Measurements from ENCODE around the gene LGR5.
"Not testable (repeated sequence)": the region's sequence is repeated elsewhere in the genome, so short reads cannot be mapped to it uniquely, and the experiment has no call there.

Gene LGR5

GRCh38 chr12:71460850-71461609, 21.4 kb downstream of the LGR5 start:
- Histone ChIP-seq H3K36me3 (ENCODE audit: control insufficient read depth, insufficient read depth, low read length) (no peaks in the 10 kb centered on the region), H3K9ac (ENCODE audit: low read length) (no peak overlapping the region), H3K4me1 (ENCODE audit: control insufficient read depth, insufficient read depth, low read length) (no peaks in the 10 kb centered on the region), H3K27me3 (ENCODE audit: control insufficient read depth, insufficient read depth, low read length) (no peaks in the 10 kb centered on the region), H3K4me3 (ENCODE audit: low read length) (no peak overlapping the region), H3K27ac (ENCODE audit: low read depth, low read length) (no peak overlapping the region)

GRCh38 chr12:71461787-71462328, 22.3 kb downstream of the LGR5 start:
- Histone ChIP-seq H3K27me3 (ENCODE audit: control insufficient read depth, insufficient read depth, low read length) (no peaks in the 10 kb centered on the region), H3K4me3 (ENCODE audit: low read length) (no peak overlapping the region), H3K9ac (ENCODE audit: low read length) (no peak overlapping the region), H3K4me1 (ENCODE audit: control insufficient read depth, insufficient read depth, low read length) (no peaks in the 10 kb centered on the region), H3K36me3 (ENCODE audit: control insufficient read depth, insufficient read depth, low read length) (no peaks in the 10 kb centered on the region), H3K27ac (ENCODE audit: low read depth, low read length) (no peak overlapping the region)

- H3K27ac ChIP-seq (ENCODE audit: low read depth, low read length) = no peak overlapping the region
- no peak overlapping the region for H3K9ac ChIP-seq (ENCODE audit: low read length)
- no peaks in the 10 kb centered on the region for H3K4me1 ChIP-seq (ENCODE audit: control insufficient read depth, insufficient read depth, low read length)
- no peak overlapping the region for H3K4me3 ChIP-seq (ENCODE audit: low read length)
- no peaks in the 10 kb centered on the region for H3K27me3 ChIP-seq (ENCODE audit: control insufficient read depth, insufficient read depth, low read length)
- H3K36me3 ChIP-seq (ENCODE audit: control insufficient read depth, insufficient read depth, low read length) = no peaks in the 10 kb centered on the region
These were observed 26.2 kb downstream of the LGR5 start for GRCh38 chr12:71465796-71466195.

GRCh38 chr12:71469258-71469750, 29.7 kb downstream of the LGR5 start:
- Histone ChIP-seq H3K27me3 (ENCODE audit: control insufficient read depth, insufficient read depth, low read length) (no peaks in the 10 kb centered on the region), H3K36me3 (ENCODE audit: control insufficient read depth, insufficient read depth, low read length) (no peaks in the 10 kb centered on the region), H3K4me3 (ENCODE audit: low read length) (no peak overlapping the region), H3K4me1 (ENCODE audit: control insufficient read depth, insufficient read depth, low read length) (no peaks in the 10 kb centered on the region), H3K27ac (ENCODE audit: low read depth, low read length) (no peak overlapping the region), H3K9ac (ENCODE audit: low read length) (no peak overlapping the region)

GRCh38 chr12:71472441-71472911, 32.9 kb downstream of the LGR5 start:
- no peaks in the 10 kb centered on the region for H3K4me1 ChIP-seq (ENCODE audit: control insufficient read depth, insufficient read depth, low read length)

GRCh38 chr12:71474791-71475190, 35.2 kb downstream of the LGR5 start:
- Histone ChIP-seq H3K27ac (ENCODE audit: low read depth, low read length) (no peak overlapping the region), H3K9ac (ENCODE audit: low read length) (no peak overlapping the region)

More at GRCh38 chr12:71472441-71472911, 32.9 kb downstream of the LGR5 start:
- Histone ChIP-seq H3K27ac (ENCODE audit: low read depth, low read length) (no peak overlapping the region), H3K4me3 (ENCODE audit: low read length) (no peak overlapping the region), H3K27me3 (ENCODE audit: control insufficient read depth, insufficient read depth, low read length) (no peaks in the 10 kb centered on the region), H3K9ac (ENCODE audit: low read length) (no peak overlapping the region), H3K36me3 (ENCODE audit: control insufficient read depth, insufficient read depth, low read length) (no peaks in the 10 kb centered on the region)

GRCh38 chr12:71475280-71475679, 35.7 kb downstream of the LGR5 start:
- H3K9ac ChIP-seq (ENCODE audit: low read length) = no peak overlapping the region

More at GRCh38 chr12:71474791-71475190, 35.2 kb downstream of the LGR5 start:
- H3K4me1 ChIP-seq (ENCODE audit: control insufficient read depth, insufficient read depth, low read length) = no peaks in the 10 kb centered on the region
- no peaks in the 10 kb centered on the region for H3K36me3 ChIP-seq (ENCODE audit: control insufficient read depth, insufficient read depth, low read length)
- no peak overlapping the region for H3K4me3 ChIP-seq (ENCODE audit: low read length)
- H3K27me3 ChIP-seq (ENCODE audit: control insufficient read depth, insufficient read depth, low read length) = no peaks in the 10 kb centered on the region

GRCh38 chr12:71476513-71476912, 36.9 kb downstream of the LGR5 start:
- Histone ChIP-seq H3K36me3 (ENCODE audit: control insufficient read depth, insufficient read depth, low read length) (no peaks in the 10 kb centered on the region), H3K27me3 (ENCODE audit: control insufficient read depth, insufficient read depth, low read length) (no peaks in the 10 kb centered on the region), H3K27ac (ENCODE audit: low read depth, low read length) (no peak overlapping the region), H3K4me3 (ENCODE audit: low read length) (no peak overlapping the region), H3K4me1 (ENCODE audit: control insufficient read depth, insufficient read depth, low read length) (no peaks in the 10 kb centered on the region), H3K9ac (ENCODE audit: low read length) (no peak overlapping the region)

More at GRCh38 chr12:71475280-71475679, 35.7 kb downstream of the LGR5 start:
- H3K4me3 ChIP-seq (ENCODE audit: low read length) = no peak overlapping the region
- no peaks in the 10 kb centered on the region for H3K27me3 ChIP-seq (ENCODE audit: control insufficient read depth, insufficient read depth, low read length)
- no peaks in the 10 kb centered on the region for H3K36me3 ChIP-seq (ENCODE audit: control insufficient read depth, insufficient read depth, low read length)
- H3K4me1 ChIP-seq (ENCODE audit: control insufficient read depth, insufficient read depth, low read length) = no peaks in the 10 kb centered on the region
- H3K27ac ChIP-seq (ENCODE audit: low read depth, low read length) = no peak overlapping the region

- no peak overlapping the region for H3K4me3 ChIP-seq (ENCODE audit: low read length)
- no peak overlapping the region for H3K27ac ChIP-seq (ENCODE audit: low read depth, low read length)
- H3K27me3 ChIP-seq (ENCODE audit: control insufficient read depth, insufficient read depth, low read length) = no peaks in the 10 kb centered on the region
- no peak overlapping the region for H3K9ac ChIP-seq (ENCODE audit: low read length)
- no peaks in the 10 kb centered on the region for H3K36me3 ChIP-seq (ENCODE audit: control insufficient read depth, insufficient read depth, low read length)
- no peaks in the 10 kb centered on the region for H3K4me1 ChIP-seq (ENCODE audit: control insufficient read depth, insufficient read depth, low read length)
These were observed 38.0 kb downstream of the LGR5 start for GRCh38 chr12:71477609-71478008.

GRCh38 chr12:71478270-71478669, 38.7 kb downstream of the LGR5 start:
- H3K27ac ChIP-seq (ENCODE audit: low read depth, low read length) = no peak overlapping the region
- no peaks in the 10 kb centered on the region for H3K36me3 ChIP-seq (ENCODE audit: control insufficient read depth, insufficient read depth, low read length)

GRCh38 chr12:71484272-71484905, 44.8 kb downstream of the LGR5 start:
- no peaks in the 10 kb centered on the region for H3K4me1 ChIP-seq (ENCODE audit: control insufficient read depth, insufficient read depth, low read length)
- no peaks in the 10 kb centered on the region for H3K36me3 ChIP-seq (ENCODE audit: control insufficient read depth, insufficient read depth, low read length)
- H3K27ac ChIP-seq (ENCODE audit: low read depth, low read length) = no peak overlapping the region
- H3K4me3 ChIP-seq (ENCODE audit: low read length) = no peak overlapping the region
- no peaks in the 10 kb centered on the region for H3K27me3 ChIP-seq (ENCODE audit: control insufficient read depth, insufficient read depth, low read length)
- H3K9ac ChIP-seq (ENCODE audit: low read length) = no peak overlapping the region

More at GRCh38 chr12:71478270-71478669, 38.7 kb downstream of the LGR5 start:
- Histone ChIP-seq H3K4me3 (ENCODE audit: low read length) (no peak overlapping the region), H3K27me3 (ENCODE audit: control insufficient read depth, insufficient read depth, low read length) (no peaks in the 10 kb centered on the region), H3K4me1 (ENCODE audit: control insufficient read depth, insufficient read depth, low read length) (no peaks in the 10 kb centered on the region), H3K9ac (ENCODE audit: low read length) (no peak overlapping the region)

- not testable (repeated sequence) for H3K27me3 ChIP-seq (ENCODE audit: control insufficient read depth, insufficient read depth, low read length); H3K27ac ChIP-seq (ENCODE audit: low read depth, low read length); H3K36me3 ChIP-seq (ENCODE audit: control insufficient read depth, insufficient read depth, low read length); H3K9ac ChIP-seq (ENCODE audit: low read length); H3K4me3 ChIP-seq (ENCODE audit: low read length); H3K4me1 ChIP-seq (ENCODE audit: control insufficient read depth, insufficient read depth, low read length)
These were observed 51.2 kb downstream of the LGR5 start for GRCh38 chr12:71490844-71491243.
